ENCODE measurements around the gene PKD2L2.

The PKD2L2 gene

GRCh38 chr5:137933491-137933911, 44.2 kb downstream of the PKD2L2 start (continued):
- TF ChIP-seq ZNF473 (tag by site-specific recombination; IDR thresholded peaks at IDR 0.05) (no peak), ZNF221 (tag by site-specific recombination; IDR thresholded peaks at IDR 0.05; ENCODE audit: borderline replicate concordance) (no peak), ZNF777 (tag by site-specific recombination; IDR thresholded peaks at IDR 0.05; ENCODE audit: borderline replicate concordance) (no peak), ZNF121 (tag by site-specific recombination; IDR thresholded peaks at IDR 0.05) (no peak), ZNF266 (tag by site-specific recombination; IDR thresholded peaks at IDR 0.05; ENCODE audit: low read depth) (no peak), SP7 (tag by site-specific recombination; IDR thresholded peaks at IDR 0.05) (peak; percentile 71), IKZF3 (tag by site-specific recombination; IDR thresholded peaks at IDR 0.05) (no peak), ZNF677 (tag by site-specific recombination; IDR thresholded peaks at IDR 0.05) (no peak), ZNF10 (tag by site-specific recombination; IDR thresholded peaks at IDR 0.05) (0 out of 2 replicates have a peak, but pooled peaks have one; percentile 48), FEZF1 (tag by site-specific recombination; IDR thresholded peaks at IDR 0.05) (peak; percentile 77), ZNF366 (tag by site-specific recombination; conservative IDR thresholded peaks at IDR 0.05) (no peak), ZNF843 (tag by site-specific recombination; IDR thresholded peaks at IDR 0.05) (no peak), ZNF24 (tag by site-specific recombination; IDR thresholded peaks at IDR 0.05) (no peak), PRDM6 (tag by site-specific recombination; IDR thresholded peaks at IDR 0.05) (peak; percentile 80), ZNF670 (tag by site-specific recombination; IDR thresholded peaks at IDR 0.05; ENCODE audit: low read depth) (no peak), ZNF513 (tag by site-specific recombination; IDR thresholded peaks at IDR 0.05) (no peak), ZNF529 (tag by site-specific recombination; IDR thresholded peaks at IDR 0.05; ENCODE audit: insufficient replicate concordance) (no peak), ZNF600 (tag by site-specific recombination; IDR thresholded peaks at IDR 0.05) (peak; percentile 93)
- TF ChIP-seq, protein P1, sequence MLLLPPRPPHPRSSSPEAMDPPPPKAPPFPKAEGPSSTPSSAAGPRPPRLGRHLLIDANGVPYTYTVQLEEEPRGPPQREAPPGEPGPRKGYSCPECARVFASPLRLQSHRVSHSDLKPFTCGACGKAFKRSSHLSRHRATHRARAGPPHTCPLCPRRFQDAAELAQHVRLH (tag by site-specific recombination; IDR thresholded peaks at IDR 0.05), result 0 out of 2 replicates have a peak, but pooled peaks have one; percentile 31
- TF ChIP-seq, protein P2, sequence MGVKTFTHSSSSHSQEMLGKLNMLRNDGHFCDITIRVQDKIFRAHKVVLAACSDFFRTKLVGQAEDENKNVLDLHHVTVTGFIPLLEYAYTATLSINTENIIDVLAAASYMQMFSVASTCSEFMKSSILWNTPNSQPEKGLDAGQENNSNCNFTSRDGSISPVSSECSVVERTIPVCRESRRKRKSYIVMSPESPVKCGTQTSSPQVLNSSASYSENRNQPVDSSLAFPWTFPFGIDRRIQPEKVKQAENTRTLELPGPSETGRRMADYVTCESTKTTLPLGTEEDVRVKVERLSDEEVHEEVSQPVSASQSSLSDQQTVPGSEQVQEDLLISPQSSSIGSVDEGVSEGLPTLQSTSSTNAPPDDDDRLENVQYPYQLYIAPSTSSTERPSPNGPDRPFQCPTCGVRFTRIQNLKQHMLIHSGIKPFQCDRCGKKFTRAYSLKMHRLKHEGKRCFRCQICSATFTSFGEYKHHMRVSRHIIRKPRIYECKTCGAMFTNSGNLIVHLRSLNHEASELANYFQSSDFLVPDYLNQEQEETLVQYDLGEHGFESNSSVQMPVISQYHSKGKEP (tag by site-specific recombination; IDR thresholded peaks at IDR 0.05), result peak; percentile 35; the same call in 1 of the 2 replicates

- ChIA-PET POLR2A (interaction anchor here (1.1 kb wide), 1 partner anchor 20 kb away, joined by 3 read pairs; no protein-coding TSS in a partner anchor), CTCF (interaction anchor here (0.6 to 1.8 kb wide), 6 partner anchors 8 to 416 kb away, joined by 3 to 8 read pairs (median 4); no protein-coding TSS in a partner anchor)
- Histone ChIP-seq H3K36me3 (ENCODE audit: control insufficient read depth in 2 of 2, insufficient read depth in 1 of 2, low read length in 2 of 2) (peaks cover 20 to 37% of the 10 kb centered on the region in 2 experiments; a peak in 2 of 3 replicates), H3K4me3 (ENCODE audit: low read depth, low read length) (no peak overlapping the region), H3K9me3 (ENCODE audit: control insufficient read depth, insufficient read depth, low read depth, low read length) (no peaks in the 10 kb centered on the region), H3K27ac (ENCODE audit: extremely low read depth, low read depth, low read length) (no peak overlapping the region), H3K4me1 (ENCODE audit: control insufficient read depth, insufficient read depth, low read length) (no peaks in the 10 kb centered on the region)
- TF ChIP-seq SP7 (tag by site-specific recombination; IDR thresholded peaks at IDR 0.05), result peak; percentile 97
- TF ChIP-seq SP2 (tag by site-specific recombination; IDR thresholded peaks at IDR 0.05), result no peak
- no peak for TF ChIP-seq ZNF433 (tag by site-specific recombination; IDR thresholded peaks at IDR 0.05; ENCODE audit: low read depth)
These were observed 45.9 kb downstream of the PKD2L2 start for GRCh38 chr5:137935190-137935589.
